WTC11 (cell line): ENCODE results near the gene MET. TPM values are rescaled to one million over a fixed set of nuclear protein-coding genes. Genes with fewer than 3 reads are reported as not detected.

ENCODE experiments used
- ATAC-seq: fragments of 200-7000 bp; cut with Tn5 transposase; 2 replicates; pipeline ENCODE4 v1.10.0; 2021; ENCODE audit warnings: mild to moderate bottlenecking, moderate library complexity
- CTCF ChIA-PET: fragments of 300-600 bp; sonication (Branson Sonifier 250); formaldehyde crosslinking; loops from one replicate; lab custom pipeline; 2021; ENCODE audit warnings: antibody characterized with exemption; lab: Charles Lee
- POLR2A ChIA-PET: fragments of 350-600 bp; sonication (Branson Sonifier 250); formaldehyde crosslinking; loops from one replicate; lab custom pipeline; 2021; ENCODE audit warnings: antibody characterized with exemption; lab: Charles Lee
- DNase-seq: peaks from one replicate; pipeline ENCODE4 v3.0.0; 2021; ENCODE audit warnings: low spot score
- H3K27ac Mint-ChIP-seq: 2 replicates; pipeline ENCODE4 v1.8.0; 2021; ENCODE audit warnings: mixed read lengths
- H3K27me3 Mint-ChIP-seq: 2 replicates; pipeline ENCODE4 v1.8.0; 2021; ENCODE audit warnings: low read depth, mild to moderate bottlenecking, moderate library complexity, mixed read lengths
- H3K36me3 Mint-ChIP-seq: 2 replicates; pipeline ENCODE4 v1.8.0; 2021; ENCODE audit warnings: mixed read lengths
- H3K4me1 Mint-ChIP-seq: 2 replicates; pipeline ENCODE4 v1.8.0; 2022; ENCODE audit warnings: mixed read lengths
- H3K4me3 Mint-ChIP-seq: 2 replicates; pipeline ENCODE4 v1.8.0; 2021; ENCODE audit warnings: mild to moderate bottlenecking, moderate library complexity, mixed read lengths
- H3K9me3 Mint-ChIP-seq: 2 replicates; pipeline ENCODE4 v1.8.0; 2021; ENCODE audit warnings: mixed read lengths
- AFF4 ChIP-seq: sonication (generic); formaldehyde crosslinking; IDR thresholded peaks from 2 replicates; pipeline ENCODE4 v1.8.1; 2023; ENCODE audit warnings: mild to moderate bottlenecking, missing genetic modification reagents, borderline replicate concordance
- ARID4B ChIP-seq: sonication (generic); formaldehyde crosslinking; IDR thresholded peaks from 2 replicates; pipeline ENCODE4 v1.8.0; 2023; ENCODE audit warnings: missing genetic modification reagents, mild to moderate bottlenecking, borderline replicate concordance
- CDX4 ChIP-seq: fragments of 250-450 bp; sonication (Bioruptor Pico); IDR thresholded peaks from 2 replicates; pipeline ENCODE4 v1.9.0; 2021; ENCODE audit warnings: moderate library complexity, mild to moderate bottlenecking, inconsistent platforms, borderline replicate concordance
- CREB1 ChIP-seq: sonication (generic); formaldehyde crosslinking; IDR thresholded peaks from 2 replicates; pipeline ENCODE4 v1.8.0; 2023; ENCODE audit warnings: mild to moderate bottlenecking, missing genetic modification reagents
- CREM ChIP-seq: sonication (generic); formaldehyde crosslinking; IDR thresholded peaks from 2 replicates; pipeline ENCODE4 v1.8.1; 2022; ENCODE audit warnings: mild to moderate bottlenecking, missing genetic modification reagents, moderate library complexity
- FOXK1 ChIP-seq: sonication (generic); formaldehyde crosslinking; IDR thresholded peaks from 2 replicates; pipeline ENCODE4 v1.8.0; 2022; ENCODE audit warnings: mild to moderate bottlenecking, moderate library complexity, missing genetic modification reagents
- PRDM15 ChIP-seq: sonication (generic); formaldehyde crosslinking; IDR thresholded peaks from 2 replicates; pipeline ENCODE4 v1.8.0; 2022; ENCODE audit warnings: missing genetic modification reagents
- SOX15 ChIP-seq: fragments of 250-450 bp; sonication (Bioruptor Pico); IDR thresholded peaks from 2 replicates; pipeline ENCODE4 v1.9.0; 2021; ENCODE audit warnings: mild to moderate bottlenecking
- SP1 ChIP-seq: sonication (generic); formaldehyde crosslinking; conservative IDR thresholded peaks from 2 replicates; pipeline ENCODE4 v1.8.1; 2022; ENCODE audit warnings: missing genetic modification reagents
- TEAD1 ChIP-seq: sonication (generic); formaldehyde crosslinking; IDR thresholded peaks from 2 replicates; pipeline ENCODE4 v1.8.0; 2022; ENCODE audit warnings: mild to moderate bottlenecking, missing genetic modification reagents
- ZNF138 ChIP-seq: sonication (generic); formaldehyde crosslinking; conservative IDR thresholded peaks from 2 replicates; pipeline ENCODE4 v1.8.1; 2022; ENCODE audit warnings: mild to moderate bottlenecking, moderate library complexity, missing genetic modification reagents
- total RNA-seq: library from RNA; stranded (reverse); gene quantifications from 3 replicates; pipeline ENCODE4 v1.2.3, GENCODE V29; 2021
- TF ChIP-seq, protein P1 (sequence below): sonication (generic); formaldehyde crosslinking; conservative IDR thresholded peaks from 2 replicates; pipeline ENCODE4 v1.8.1; 2022; ENCODE audit warnings: mild to moderate bottlenecking, missing genetic modification reagents
- TF ChIP-seq, protein P2 (sequence below): sonication (generic); formaldehyde crosslinking; IDR thresholded peaks from 2 replicates; pipeline ENCODE4 v1.8.1; 2023; ENCODE audit warnings: mild to moderate bottlenecking, missing genetic modification reagents
- TF ChIP-seq, protein P3 (sequence below): fragments of 250-450 bp; sonication (Bioruptor Pico); IDR thresholded peaks from 2 replicates; pipeline ENCODE4 v1.9.0; 2021; ENCODE audit warnings: mild to moderate bottlenecking

The MET gene
- total RNA-seq, 1 experiment from 2014 or later: 9.4 TPM

DNA sequence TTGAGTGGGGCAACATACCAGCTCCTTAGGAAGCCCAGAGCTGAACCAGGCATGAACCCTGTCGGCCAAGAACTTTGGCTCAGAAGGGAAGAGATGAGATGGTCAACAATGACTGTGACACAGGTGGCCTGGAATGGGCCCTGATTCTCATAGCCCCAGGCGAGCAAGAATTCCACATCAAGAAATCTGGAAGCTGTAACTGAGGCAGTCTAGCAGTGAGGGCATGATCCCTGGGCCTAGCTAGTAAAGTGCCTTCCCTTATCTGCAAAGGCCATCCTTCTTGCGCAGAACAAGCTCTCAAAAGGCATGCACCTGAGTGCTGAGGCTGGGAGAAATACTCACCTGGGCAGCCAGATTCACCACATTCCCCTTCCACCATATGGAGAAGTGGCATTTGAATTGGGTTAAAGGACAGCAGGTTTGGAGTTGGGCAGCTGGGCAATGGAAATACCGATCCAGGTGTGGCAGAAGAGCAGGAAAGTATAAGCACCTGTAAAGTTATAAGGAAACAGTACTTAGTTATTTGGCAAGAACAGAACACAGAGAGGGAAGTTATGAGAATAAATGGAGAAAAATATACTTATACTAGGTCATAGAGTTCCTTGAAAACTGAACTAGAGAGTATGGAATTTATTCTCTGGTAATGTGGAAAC lies 111.8 kb downstream of the MET start:
- POLR2A ChIA-PET: no interaction called here
- H3K9me3 Mint-ChIP-seq: no peaks in the 10 kb centered on the region
- DNase-seq: no peak
- H3K4me3 Mint-ChIP-seq: no peak overlapping the region
- peaks cover 37% of the 10 kb centered on the region for H3K4me1 Mint-ChIP-seq
- no peaks in the 10 kb centered on the region for H3K36me3 Mint-ChIP-seq
- no peak for TF ChIP-seq TEAD1 (CRISPR knock-in tag)
- H3K27ac Mint-ChIP-seq: no peak overlapping the region
- peaks cover 3% of the 10 kb centered on the region; the same call in 1 of the 2 replicates for H3K27me3 Mint-ChIP-seq
- CTCF ChIA-PET: interaction anchor here (0.5 kb wide), 1 partner anchor 538 kb away, joined by 4 read pairs; no protein-coding TSS in a partner anchor
- ATAC-seq: no peak

DNA sequence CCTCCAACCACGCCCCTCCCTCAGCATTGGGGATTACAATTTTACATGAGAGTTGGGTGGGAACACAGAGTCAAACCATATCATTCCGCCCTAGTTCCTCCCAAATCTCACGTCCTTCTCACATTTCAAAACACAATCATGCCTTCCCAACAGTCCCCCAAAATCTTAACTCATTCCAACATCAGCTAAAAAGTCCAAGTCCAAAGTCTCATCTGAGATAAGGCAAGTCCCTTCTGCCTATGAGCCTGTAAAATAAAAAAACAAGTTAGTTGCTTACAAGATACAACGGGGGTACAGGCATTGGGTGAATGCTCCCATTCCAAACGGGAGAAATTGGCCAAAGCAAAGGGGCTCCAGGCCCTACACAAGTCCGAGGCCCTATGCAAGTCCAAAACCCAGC lies 112.7 kb downstream of the MET start:
- TF ChIP-seq ARID4B (CRISPR knock-in tag): no peak
- no peak for TF ChIP-seq CDX4 (CRISPR knock-in tag)
- no peak for TF ChIP-seq CREM (CRISPR knock-in tag)
- no peak for TF ChIP-seq SOX15 (CRISPR knock-in tag)
- no peak for TF ChIP-seq ZNF138 (CRISPR knock-in tag)
- no peak for TF ChIP-seq FOXK1 (CRISPR knock-in tag)
- no peak for TF ChIP-seq PRDM15 (CRISPR knock-in tag)
- DNase-seq: no peak
- ATAC-seq: no peak
- ChIA-PET POLR2A (no interaction called here), CTCF (no interaction called here)
- H3K4me1 Mint-ChIP-seq: peaks cover 31% of the 10 kb centered on the region
- no peaks in the 10 kb centered on the region; the same call in 1 of the 2 replicates for H3K27me3 Mint-ChIP-seq
- H3K4me3 Mint-ChIP-seq: no peak overlapping the region
- no peaks in the 10 kb centered on the region for H3K9me3 Mint-ChIP-seq
- H3K27ac Mint-ChIP-seq: no peak overlapping the region
- no peaks in the 10 kb centered on the region for H3K36me3 Mint-ChIP-seq

DNA sequence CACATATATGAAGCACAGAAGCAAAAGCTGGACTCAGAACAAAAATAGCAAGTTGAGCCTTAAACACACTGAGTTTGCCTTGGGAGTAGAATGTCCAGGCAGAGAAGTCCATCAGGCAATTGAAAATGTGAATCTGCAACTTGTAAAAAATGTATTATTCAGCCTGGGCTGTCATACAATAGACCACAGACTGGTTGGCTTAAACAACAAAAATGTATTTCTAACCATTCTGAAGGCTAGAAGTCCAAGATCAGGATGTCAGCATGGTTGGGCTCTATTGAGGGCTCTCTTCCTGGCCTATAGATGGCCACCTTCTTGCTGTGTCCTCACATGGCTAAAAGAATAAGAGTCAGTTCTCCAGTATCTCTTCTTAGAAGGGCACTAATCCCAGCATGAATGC lies 113.8 kb downstream of the MET start:
- no peak overlapping the region for H3K27ac Mint-ChIP-seq
- ChIA-PET CTCF (interaction anchor here (1.7 kb wide), 2 partner anchors 16 to 114 kb away, joined by 5 to 7 read pairs; partner anchors contain the start of gene MET), POLR2A (no interaction called here)
- no peaks in the 10 kb centered on the region for H3K36me3 Mint-ChIP-seq
- H3K27me3 Mint-ChIP-seq: no peaks in the 10 kb centered on the region; the same call in 1 of the 2 replicates
- DNase-seq (no peak), ATAC-seq (no peak)
- peaks cover 26% of the 10 kb centered on the region for H3K4me1 Mint-ChIP-seq
- H3K9me3 Mint-ChIP-seq: no peaks in the 10 kb centered on the region
- no peak overlapping the region for H3K4me3 Mint-ChIP-seq
- TF ChIP-seq SP1 (no peak), CREB1 (no peak), FOXK1 (CRISPR knock-in tag) (no peak), AFF4 (no peak)
- TF ChIP-seq, protein P1, sequence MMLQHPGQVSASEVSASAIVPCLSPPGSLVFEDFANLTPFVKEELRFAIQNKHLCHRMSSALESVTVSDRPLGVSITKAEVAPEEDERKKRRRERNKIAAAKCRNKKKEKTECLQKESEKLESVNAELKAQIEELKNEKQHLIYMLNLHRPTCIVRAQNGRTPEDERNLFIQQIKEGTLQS (CRISPR knock-in tag): no peak
- TF ChIP-seq, protein P2, sequence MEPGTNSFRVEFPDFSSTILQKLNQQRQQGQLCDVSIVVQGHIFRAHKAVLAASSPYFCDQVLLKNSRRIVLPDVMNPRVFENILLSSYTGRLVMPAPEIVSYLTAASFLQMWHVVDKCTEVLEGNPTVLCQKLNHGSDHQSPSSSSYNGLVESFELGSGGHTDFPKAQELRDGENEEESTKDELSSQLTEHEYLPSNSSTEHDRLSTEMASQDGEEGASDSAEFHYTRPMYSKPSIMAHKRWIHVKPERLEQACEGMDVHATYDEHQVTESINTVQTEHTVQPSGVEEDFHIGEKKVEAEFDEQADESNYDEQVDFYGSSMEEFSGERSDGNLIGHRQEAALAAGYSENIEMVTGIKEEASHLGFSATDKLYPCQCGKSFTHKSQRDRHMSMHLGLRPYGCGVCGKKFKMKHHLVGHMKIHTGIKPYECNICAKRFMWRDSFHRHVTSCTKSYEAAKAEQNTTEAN (CRISPR knock-in tag): no peak
- TF ChIP-seq, protein P3, sequence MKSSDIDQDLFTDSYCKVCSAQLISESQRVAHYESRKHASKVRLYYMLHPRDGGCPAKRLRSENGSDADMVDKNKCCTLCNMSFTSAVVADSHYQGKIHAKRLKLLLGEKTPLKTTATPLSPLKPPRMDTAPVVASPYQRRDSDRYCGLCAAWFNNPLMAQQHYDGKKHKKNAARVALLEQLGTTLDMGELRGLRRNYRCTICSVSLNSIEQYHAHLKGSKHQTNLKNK (CRISPR knock-in tag): no peak
